OCI-LY1 (cell line): Measurements from ENCODE around the gene SLC7A8.

ENCODE experiments used
- H2AFZ ChIP-seq: fragments of 200-600 bp; sonication (generic), shearing (Covaris generic); 2 replicates; pipeline ENCODE4 v1.6.0; 2014; ENCODE audit warnings: antibody characterized with exemption, mild to moderate bottlenecking, low read length
- H3F3A ChIP-seq: fragments of 200-600 bp; sonication (generic), shearing (Covaris generic); 2 replicates; pipeline ENCODE4 v1.6.0; 2014; ENCODE audit warnings: mild to moderate bottlenecking, antibody characterized with exemption, low read length, moderate library complexity; ENCODE audit not compliant: insufficient read depth
- H3K27ac ChIP-seq: fragments of 200-600 bp; sonication (generic); 2 replicates; pipeline ENCODE4 v1.5.1; 2014; ENCODE audit warnings: low read length, mixed run types, mild to moderate bottlenecking, low read depth; ENCODE audit not compliant: poor library complexity, severe bottlenecking
- H3K27me3 ChIP-seq: fragments of 200-600 bp; sonication (generic); 2 replicates; pipeline ENCODE4 v1.6.0; 2014; ENCODE audit warnings: antibody characterized with exemption, mild to moderate bottlenecking, low read length, moderate library complexity; ENCODE audit not compliant: insufficient read depth
- H3K36me3 ChIP-seq: fragments of 200-600 bp; sonication (generic); 2 replicates; pipeline ENCODE4 v1.6.1; 2014; ENCODE audit warnings: mild to moderate bottlenecking, antibody characterized with exemption, low read length, moderate library complexity, mixed read lengths; ENCODE audit not compliant: insufficient read depth
- H3K4me1 ChIP-seq: fragments of 200-600 bp; sonication (generic); 2 replicates; pipeline ENCODE4 v1.5.1; 2014; ENCODE audit warnings: mild to moderate bottlenecking, low read length, moderate library complexity; ENCODE audit not compliant: insufficient read depth, severe bottlenecking
- H3K4me2 ChIP-seq: fragments of 200-600 bp; sonication (generic), shearing (Covaris generic); 2 replicates; pipeline ENCODE4 v1.6.1; 2014; ENCODE audit warnings: low read length
- H3K4me3 ChIP-seq: fragments of 200-600 bp; sonication (generic); 2 replicates; pipeline ENCODE4 v1.5.1; 2014; ENCODE audit warnings: low read length, low read depth, mild to moderate bottlenecking, mixed read lengths; ENCODE audit not compliant: poor library complexity, severe bottlenecking
- H3K79me2 ChIP-seq: fragments of 200-600 bp; shearing (Covaris generic); 2 replicates; pipeline ENCODE4 v1.6.1; 2016; ENCODE audit warnings: mixed run types, low read length, mixed read lengths; ENCODE audit not compliant: insufficient read depth
- H3K9ac ChIP-seq: fragments of 200-600 bp; sonication (generic), shearing (Covaris generic); 2 replicates; pipeline ENCODE4 v1.6.1; 2014; ENCODE audit warnings: mild to moderate bottlenecking, low read length, mixed read lengths
- H3K9me2 ChIP-seq: fragments of 200-600 bp; sonication (generic), shearing (Covaris generic); 2 replicates; pipeline ENCODE4 v1.6.1; 2014; ENCODE audit warnings: low read depth, mild to moderate bottlenecking, low read length, mixed read lengths
- H3K9me3 ChIP-seq: fragments of 200-600 bp; shearing (Covaris generic); 2 replicates; pipeline ENCODE4 v1.6.1; 2014; ENCODE audit warnings: low read length, mixed read lengths
- H4K20me1 ChIP-seq: fragments of 200-600 bp; sonication (generic), shearing (Covaris generic); 2 replicates; pipeline ENCODE4 v1.6.0; 2016; ENCODE audit warnings: mild to moderate bottlenecking, low read length; ENCODE audit not compliant: insufficient read depth
- EZH2 ChIP-seq: fragments of 200-600 bp; sonication (generic), shearing (Covaris generic); IDR thresholded peaks from 2 replicates; pipeline ENCODE4 v1.8.0; 2017; ENCODE audit warnings: borderline replicate concordance, mixed run types, mild to moderate bottlenecking, antibody characterized with exemption, low read length, moderate library complexity, mixed read lengths
- TF ChIP-seq, protein P1 (sequence below): fragments of 200-600 bp; sonication (generic), shearing (Covaris generic); IDR thresholded peaks from 2 replicates; pipeline ENCODE4 v1.5.1; 2017; ENCODE audit warnings: mild to moderate bottlenecking, antibody characterized with exemption, low read length, moderate library complexity, mixed read lengths

Gene SLC7A8

GRCh38 chr14:23137813-23138535 lies 45.5 kb downstream of the SLC7A8 start:
- TF ChIP-seq, protein P1, sequence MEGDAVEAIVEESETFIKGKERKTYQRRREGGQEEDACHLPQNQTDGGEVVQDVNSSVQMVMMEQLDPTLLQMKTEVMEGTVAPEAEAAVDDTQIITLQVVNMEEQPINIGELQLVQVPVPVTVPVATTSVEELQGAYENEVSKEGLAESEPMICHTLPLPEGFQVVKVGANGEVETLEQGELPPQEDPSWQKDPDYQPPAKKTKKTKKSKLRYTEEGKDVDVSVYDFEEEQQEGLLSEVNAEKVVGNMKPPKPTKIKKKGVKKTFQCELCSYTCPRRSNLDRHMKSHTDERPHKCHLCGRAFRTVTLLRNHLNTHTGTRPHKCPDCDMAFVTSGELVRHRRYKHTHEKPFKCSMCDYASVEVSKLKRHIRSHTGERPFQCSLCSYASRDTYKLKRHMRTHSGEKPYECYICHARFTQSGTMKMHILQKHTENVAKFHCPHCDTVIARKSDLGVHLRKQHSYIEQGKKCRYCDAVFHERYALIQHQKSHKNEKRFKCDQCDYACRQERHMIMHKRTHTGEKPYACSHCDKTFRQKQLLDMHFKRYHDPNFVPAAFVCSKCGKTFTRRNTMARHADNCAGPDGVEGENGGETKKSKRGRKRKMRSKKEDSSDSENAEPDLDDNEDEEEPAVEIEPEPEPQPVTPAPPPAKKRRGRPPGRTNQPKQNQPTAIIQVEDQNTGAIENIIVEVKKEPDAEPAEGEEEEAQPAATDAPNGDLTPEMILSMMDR = no peak
- no peak for TF ChIP-seq EZH2
- Histone ChIP-seq H3K4me1 (no peaks in the 10 kb centered on the region), H3K4me2 (no peak overlapping the region), H3K9me2 (no peaks in the 10 kb centered on the region), H4K20me1 (no peaks in the 10 kb centered on the region), H3K27ac (no peak overlapping the region), H3K79me2 (no peaks in the 10 kb centered on the region), H3K27me3 (peaks cover 10% of the 10 kb centered on the region; the same call in 1 of the 2 replicates), H3K9me3 (no peaks in the 10 kb centered on the region), H2AFZ (no peak overlapping the region), H3K36me3 (no peaks in the 10 kb centered on the region), H3K4me3 (no peak overlapping the region), H3K9ac (no peak overlapping the region), H3F3A (no peaks in the 10 kb centered on the region)

- Histone ChIP-seq H3K79me2 (no peaks in the 10 kb centered on the region), H3K4me1 (no peaks in the 10 kb centered on the region), H3K27ac (no peak overlapping the region), H3K27me3 (peaks cover 7% of the 10 kb centered on the region; the same call in 1 of the 2 replicates), H4K20me1 (no peaks in the 10 kb centered on the region), H3F3A (no peaks in the 10 kb centered on the region), H2AFZ (no peak overlapping the region), H3K4me3 (no peak overlapping the region), H3K9me2 (no peaks in the 10 kb centered on the region), H3K9me3 (no peaks in the 10 kb centered on the region), H3K4me2 (no peak overlapping the region), H3K36me3 (no peaks in the 10 kb centered on the region), H3K9ac (no peak overlapping the region)
- TF ChIP-seq, protein P1 = no peak
- TF ChIP-seq EZH2 = no peak
Measured at GRCh38 chr14:23137192-23137812, 46.2 kb downstream of the SLC7A8 start.

- no peak overlapping the region for H2AFZ ChIP-seq
- no peak overlapping the region for H3K4me2 ChIP-seq
- TF ChIP-seq, protein P1 = no peak
- no peak for TF ChIP-seq EZH2
Measured at GRCh38 chr14:23136566-23137133, 46.8 kb downstream of the SLC7A8 start.

More at GRCh38 chr14:23136566-23137133, 46.8 kb downstream of the SLC7A8 start:
- Histone ChIP-seq H3F3A (no peaks in the 10 kb centered on the region), H3K27me3 (peaks cover 7% of the 10 kb centered on the region; the same call in 1 of the 2 replicates), H3K9ac (no peak overlapping the region), H3K4me3 (no peak overlapping the region), H3K9me3 (no peaks in the 10 kb centered on the region), H3K79me2 (no peaks in the 10 kb centered on the region), H3K36me3 (no peaks in the 10 kb centered on the region), H3K4me1 (no peaks in the 10 kb centered on the region), H3K9me2 (no peaks in the 10 kb centered on the region), H4K20me1 (no peaks in the 10 kb centered on the region), H3K27ac (no peak overlapping the region)
